ENCODE results near the gene SNX24. TPM values are rescaled to one million over a fixed set of nuclear protein-coding genes. Genes with fewer than 3 reads are reported as not detected.

The SNX24 gene
- total RNA-seq, 1 experiment from 2014 or later: 10.8 TPM

DNA sequence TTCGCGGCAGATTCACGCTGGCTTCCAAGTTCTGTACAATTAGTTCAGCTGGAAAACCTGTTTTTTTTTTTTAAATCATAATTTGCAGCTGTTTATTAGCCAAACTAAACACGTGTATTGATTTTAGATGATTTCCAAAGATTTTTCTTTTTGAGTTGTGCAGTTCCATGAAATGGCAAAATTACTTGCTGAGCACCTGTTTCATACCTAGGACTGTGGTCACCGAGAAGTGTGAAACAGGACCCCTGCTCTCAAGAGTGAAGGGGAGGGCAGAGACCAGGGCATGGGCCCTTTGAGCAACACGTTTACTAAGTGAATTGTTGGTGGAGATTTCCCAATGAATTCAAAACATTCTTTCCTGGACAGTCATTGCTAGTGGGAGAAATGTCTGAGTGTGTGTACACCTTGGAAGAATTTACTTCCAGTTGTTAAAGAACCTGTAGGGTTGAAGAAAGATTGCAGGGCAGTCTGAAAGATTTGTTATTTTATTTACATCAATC is 688 bp downstream of the SNX24 start:
- H3K4me1 ChIP-seq (ENCODE audit: control insufficient read depth in 1 of 2, insufficient read depth in 2 of 2, low read length in 2 of 2): peaks cover 7 to 39% of the 10 kb centered on the region in 2 experiments
- H2AFZ ChIP-seq (ENCODE audit: low read depth, low read length, poor library complexity, severe bottlenecking): no peak overlapping the region
- H3K4me3 ChIP-seq (replicated peaks in 1 of 2; ENCODE audit: low read depth in 1 of 2, low read length in 2 of 2): peak overlapping the region; percentile 76 to 80
- intact Hi-C loops (cut with micrococcal nuclease): no loop called here
- peak overlapping the region; percentile 72 for H3K9ac ChIP-seq (ENCODE audit: low read length)
- ATAC-seq (no peak), DNase-seq (ENCODE audit: low read depth, low spot score) (no peak)
- H3K79me2 ChIP-seq (ENCODE audit: insufficient read depth, low read length): peaks cover 5% of the 10 kb centered on the region
- H3K9me3 ChIP-seq (ENCODE audit: control insufficient read depth in 1 of 2, insufficient read depth in 1 of 2, low read depth in 1 of 2, low read length in 2 of 2): no peaks in the 10 kb centered on the region
- H3K36me3 ChIP-seq (ENCODE audit: control insufficient read depth in 1 of 2, insufficient read depth in 2 of 2, low read length in 2 of 2): no peaks in the 10 kb centered on the region
- no peaks in the 10 kb centered on the region for H3K9me2 ChIP-seq (ENCODE audit: insufficient read depth)
- RAD21 ChIA-PET (ENCODE audit: low non-redundant PET in 1 of 2, low total read pairs in 2 of 2, uncharacterized antibody in 2 of 2, unreplicated experiment in 2 of 2): no interaction called here
- TSS peak; percentile 53 for BruUV-seq (replicated peaks)
- H3K27ac ChIP-seq (ENCODE audit: low read depth, low read length): peak overlapping the region; percentile 70
- TF ChIP-seq EGR1 (IDR thresholded peaks at IDR 0.05; ENCODE audit: low read depth) (no peak), CEBPB (IDR thresholded peaks at IDR 0.05; ENCODE audit: low read depth) (peak; percentile 38; the same call in 1 of the 2 replicates), RAD21 (IDR thresholded peaks at IDR 0.05; ENCODE audit: low read depth) (no peak)
- peak overlapping the region; percentile 78 for H3K4me2 ChIP-seq (ENCODE audit: low read length)
- H3K27me3 ChIP-seq (ENCODE audit: insufficient read depth, low read length): no peaks in the 10 kb centered on the region
- H4K20me1 ChIP-seq (ENCODE audit: insufficient read depth): no peaks in the 10 kb centered on the region
- POLR2A ChIA-PET: no interaction called here
- CTCF ChIA-PET: interaction anchor here (0.9 kb wide), 1 partner anchor 23 kb away, joined by 4 read pairs; no protein-coding TSS in a partner anchor

DNA sequence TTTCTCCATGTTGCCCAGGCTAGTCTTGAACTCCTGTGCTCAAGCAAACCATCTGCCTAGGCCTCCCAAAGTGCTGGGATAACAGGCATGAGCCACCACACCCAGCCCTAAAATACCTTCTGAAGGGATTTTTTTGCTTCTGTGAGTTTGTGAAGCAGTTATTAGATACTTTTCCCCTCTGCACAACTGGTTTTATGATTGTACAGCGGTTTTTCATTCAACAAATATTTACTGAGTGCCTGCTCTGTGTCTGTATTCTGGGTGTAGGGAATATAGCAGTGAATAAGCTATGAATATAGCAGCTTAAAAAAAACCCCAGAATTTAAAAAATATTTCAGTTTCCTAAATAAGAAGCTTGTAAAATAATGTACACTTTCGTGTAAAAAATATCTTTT is 2.3 kb downstream of the SNX24 start:
- no peak overlapping the region; the same call in 1 of the 2 replicates for H3K4me2 ChIP-seq (ENCODE audit: low read length)
- ChIA-PET CTCF (no interaction called here), POLR2A (no interaction called here), RAD21 (ENCODE audit: low non-redundant PET in 1 of 2, low total read pairs in 2 of 2, uncharacterized antibody in 2 of 2, unreplicated experiment in 2 of 2) (no interaction called here)
- intact Hi-C loops (cut with micrococcal nuclease): no loop called here
- ATAC-seq (no peak), DNase-seq (ENCODE audit: low read depth, low spot score) (no peak)
- H3K9ac ChIP-seq (ENCODE audit: low read length): no peak overlapping the region
- no peaks in the 10 kb centered on the region for H3K9me2 ChIP-seq (ENCODE audit: insufficient read depth)
- TF ChIP-seq JUND (IDR thresholded peaks at IDR 0.05) (no peak), EZH2phosphoT487 (IDR thresholded peaks at IDR 0.05; ENCODE audit: borderline replicate concordance) (no peak), POLR2AphosphoS5 (IDR thresholded peaks at IDR 0.05; ENCODE audit: low read depth, low read length) (no peak), SP1 (IDR thresholded peaks at IDR 0.05; ENCODE audit: low read depth) (no peak), ZFX (IDR thresholded peaks at IDR 0.05) (no peak), EZH2 (IDR thresholded peaks at IDR 0.05) (no peak), SRF (IDR thresholded peaks at IDR 0.05; ENCODE audit: low read depth) (no peak), FOSL1 (IDR thresholded peaks at IDR 0.05; ENCODE audit: low read depth) (no peak), ZNF274 (IDR thresholded peaks at IDR 0.05; ENCODE audit: low read depth, low read length) (no peak), POLR2A (IDR thresholded peaks at IDR 0.05; ENCODE audit: borderline replicate concordance, extremely low read depth, insufficient read depth, insufficient read length) (no peak)
- TF ChIP-seq, protein P1, sequence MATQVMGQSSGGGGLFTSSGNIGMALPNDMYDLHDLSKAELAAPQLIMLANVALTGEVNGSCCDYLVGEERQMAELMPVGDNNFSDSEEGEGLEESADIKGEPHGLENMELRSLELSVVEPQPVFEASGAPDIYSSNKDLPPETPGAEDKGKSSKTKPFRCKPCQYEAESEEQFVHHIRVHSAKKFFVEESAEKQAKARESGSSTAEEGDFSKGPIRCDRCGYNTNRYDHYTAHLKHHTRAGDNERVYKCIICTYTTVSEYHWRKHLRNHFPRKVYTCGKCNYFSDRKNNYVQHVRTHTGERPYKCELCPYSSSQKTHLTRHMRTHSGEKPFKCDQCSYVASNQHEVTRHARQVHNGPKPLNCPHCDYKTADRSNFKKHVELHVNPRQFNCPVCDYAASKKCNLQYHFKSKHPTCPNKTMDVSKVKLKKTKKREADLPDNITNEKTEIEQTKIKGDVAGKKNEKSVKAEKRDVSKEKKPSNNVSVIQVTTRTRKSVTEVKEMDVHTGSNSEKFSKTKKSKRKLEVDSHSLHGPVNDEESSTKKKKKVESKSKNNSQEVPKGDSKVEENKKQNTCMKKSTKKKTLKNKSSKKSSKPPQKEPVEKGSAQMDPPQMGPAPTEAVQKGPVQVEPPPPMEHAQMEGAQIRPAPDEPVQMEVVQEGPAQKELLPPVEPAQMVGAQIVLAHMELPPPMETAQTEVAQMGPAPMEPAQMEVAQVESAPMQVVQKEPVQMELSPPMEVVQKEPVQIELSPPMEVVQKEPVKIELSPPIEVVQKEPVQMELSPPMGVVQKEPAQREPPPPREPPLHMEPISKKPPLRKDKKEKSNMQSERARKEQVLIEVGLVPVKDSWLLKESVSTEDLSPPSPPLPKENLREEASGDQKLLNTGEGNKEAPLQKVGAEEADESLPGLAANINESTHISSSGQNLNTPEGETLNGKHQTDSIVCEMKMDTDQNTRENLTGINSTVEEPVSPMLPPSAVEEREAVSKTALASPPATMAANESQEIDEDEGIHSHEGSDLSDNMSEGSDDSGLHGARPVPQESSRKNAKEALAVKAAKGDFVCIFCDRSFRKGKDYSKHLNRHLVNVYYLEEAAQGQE (IDR thresholded peaks at IDR 0.05; ENCODE audit: low read depth): no peak
- no peaks in the 10 kb centered on the region for H4K20me1 ChIP-seq (ENCODE audit: insufficient read depth)
- no peak overlapping the region for H3K4me3 ChIP-seq (replicated peaks in 1 of 2; ENCODE audit: low read depth in 1 of 2, low read length in 2 of 2)
- no peak overlapping the region for H3K27ac ChIP-seq (ENCODE audit: low read depth, low read length)
- no peaks in the 10 kb centered on the region for H3K9me3 ChIP-seq (ENCODE audit: control insufficient read depth in 1 of 2, insufficient read depth in 1 of 2, low read depth in 1 of 2, low read length in 2 of 2)
- no TSS peak for BruUV-seq (replicated peaks)
- H3K79me2 ChIP-seq (ENCODE audit: insufficient read depth, low read length): peaks cover 5% of the 10 kb centered on the region
- no peaks in the 10 kb centered on the region for H3K27me3 ChIP-seq (ENCODE audit: insufficient read depth, low read length)
- no peak overlapping the region for H2AFZ ChIP-seq (ENCODE audit: low read depth, low read length, poor library complexity, severe bottlenecking)
- peaks cover 7 to 39% of the 10 kb centered on the region in 2 experiments for H3K4me1 ChIP-seq (ENCODE audit: control insufficient read depth in 1 of 2, insufficient read depth in 2 of 2, low read length in 2 of 2)
- H3K36me3 ChIP-seq (ENCODE audit: control insufficient read depth in 1 of 2, insufficient read depth in 2 of 2, low read length in 2 of 2): no peaks in the 10 kb centered on the region
